Right lobe of liver (tissue), 4 donors: ENCODE data around the gene ADD2.

ENCODE experiments used
- CTCF ChIP-seq, 4 donors: fragments of 200-600 bp in 3 of 4; fragments of 450-650 bp in 1 of 4; IDR thresholded peaks; one replicate each; pipeline versions ENCODE4 v1.5.1 to v1.8.0; 2016 to 2022; ENCODE audit warnings: antibody characterized with exemption in 4 of 4, mild to moderate bottlenecking in 2 of 4
- POLR2A ChIP-seq: fragments of 450-650 bp; IDR thresholded peaks from one replicate; pipeline ENCODE4 v1.6.1; 2017; ENCODE audit warnings: antibody characterized with exemption, mild to moderate bottlenecking
- donor health status: DM: no; HTN: no; CAD: no.
- donor health status: DM: no; HTN: no; CAD: no.
- donor health status: DM: no; HTN: yes; CAD: no.

GRCh38 chr2:70807102-70807827 is 39.3 kb upstream of the ADD2 start:
- no peak for TF ChIP-seq CTCF (IDR thresholded peaks at IDR 0.05)
- no peak for TF ChIP-seq POLR2A
